GM18508 (cell line): ENCODE results near the gene C1QA.

Source experiments
- ATAC-seq: cut with Tn5 transposase; IDR thresholded peaks from one replicate; pipeline ENCODE4 v1.9.1; 2021; ENCODE audit warnings: moderate number of reproducible peaks; ENCODE audit not compliant: insufficient read depth, unreplicated experiment

C1QA gene

GRCh38 chr1:22611530-22611947 lies 24.9 kb upstream of the C1QA start:
- no peak for ATAC-seq

- no peak for ATAC-seq
Measured at GRCh38 chr1:22612671-22613571, 23.5 kb upstream of the C1QA start.

GRCh38 chr1:22613572-22613918 lies 22.9 kb upstream of the C1QA start:
- ATAC-seq, result no peak

DNA sequence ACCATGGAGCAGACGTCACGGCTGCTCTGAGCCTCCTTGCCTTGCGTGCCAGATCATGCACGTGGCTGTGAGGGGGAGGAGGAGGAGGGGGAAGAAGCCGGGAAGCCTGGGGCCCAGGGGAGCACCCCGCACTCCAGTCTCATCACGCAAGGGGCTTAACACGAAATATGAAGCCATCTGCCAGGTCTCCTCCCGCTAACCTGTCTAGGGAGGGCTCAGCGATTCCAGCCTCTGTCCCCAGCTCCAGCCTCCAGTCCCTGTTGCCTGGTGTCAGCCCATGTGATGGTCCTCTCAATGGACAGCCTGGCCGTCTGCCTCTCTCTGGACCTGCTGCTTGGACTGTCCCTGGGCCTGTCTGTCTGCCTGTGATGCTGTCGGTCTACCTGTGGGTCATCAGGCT lies 22.5 kb upstream of the C1QA start:
- ATAC-seq, result no peak

- no peak for ATAC-seq
Measured at GRCh38 chr1:22615886-22616285, 20.5 kb upstream of the C1QA start.

DNA sequence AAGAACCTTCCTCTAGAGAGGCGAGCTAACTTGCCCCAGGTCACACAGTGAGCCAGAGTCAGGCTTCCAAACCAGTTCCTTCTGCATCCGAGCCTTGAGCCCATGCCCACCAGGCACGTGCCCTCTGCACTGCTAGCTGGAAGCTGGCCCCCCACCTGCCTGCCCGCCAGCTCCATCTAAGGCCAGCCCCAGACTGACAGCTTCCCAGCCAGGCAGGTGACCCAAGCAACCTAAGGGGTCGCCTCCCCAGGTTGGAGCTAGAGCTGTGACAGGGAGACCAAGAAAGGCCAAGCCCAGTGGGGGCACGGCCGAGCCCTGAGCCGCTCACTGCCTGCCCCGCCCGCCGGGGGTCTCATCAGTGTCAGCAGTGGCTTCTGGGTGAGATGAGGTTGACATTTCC lies 19.9 kb upstream of the C1QA start:
- ATAC-seq, result no peak

DNA sequence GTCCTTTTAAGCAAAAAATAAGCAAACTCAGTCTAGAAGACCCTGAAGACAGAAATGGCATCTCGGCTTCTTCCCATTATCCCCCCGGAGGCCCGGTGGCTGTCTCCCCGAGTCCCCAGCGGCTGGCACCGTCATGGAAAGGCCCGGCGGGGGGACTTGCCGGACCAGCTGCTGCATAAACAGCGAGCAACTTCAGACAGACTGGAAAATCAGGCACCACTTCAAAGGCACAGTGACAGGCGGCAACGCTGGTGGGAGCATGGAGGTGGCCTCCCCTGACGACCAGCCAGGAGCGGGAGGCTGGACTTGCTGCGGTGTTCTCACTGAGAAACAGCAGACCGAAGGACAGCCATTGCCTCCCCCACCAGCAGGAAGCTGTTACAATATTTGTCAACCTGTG lies 18.4 kb upstream of the C1QA start:
- no peak for ATAC-seq

- no peak for ATAC-seq
Measured at GRCh38 chr1:22619252-22619651, 17.2 kb upstream of the C1QA start.

DNA sequence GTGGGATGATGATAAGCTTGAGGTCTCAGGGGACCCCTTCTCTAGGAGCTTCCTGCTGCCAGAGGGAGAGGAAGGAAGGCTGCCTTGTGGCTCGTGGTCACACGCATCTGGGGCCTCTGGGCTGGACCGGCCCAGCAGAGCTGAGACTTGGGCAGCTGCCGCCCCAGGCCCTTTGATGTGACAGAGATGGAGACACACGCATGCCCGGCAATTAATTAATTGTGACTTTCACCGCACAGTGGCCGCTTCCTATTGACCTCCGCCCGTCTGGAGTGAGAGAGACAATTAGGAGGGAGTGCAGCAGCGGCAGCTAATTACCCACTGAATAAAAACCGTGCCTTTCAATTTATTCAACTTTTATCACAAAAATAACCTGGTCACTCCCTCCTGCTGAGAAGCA lies 16.6 kb upstream of the C1QA start:
- no peak for ATAC-seq

DNA sequence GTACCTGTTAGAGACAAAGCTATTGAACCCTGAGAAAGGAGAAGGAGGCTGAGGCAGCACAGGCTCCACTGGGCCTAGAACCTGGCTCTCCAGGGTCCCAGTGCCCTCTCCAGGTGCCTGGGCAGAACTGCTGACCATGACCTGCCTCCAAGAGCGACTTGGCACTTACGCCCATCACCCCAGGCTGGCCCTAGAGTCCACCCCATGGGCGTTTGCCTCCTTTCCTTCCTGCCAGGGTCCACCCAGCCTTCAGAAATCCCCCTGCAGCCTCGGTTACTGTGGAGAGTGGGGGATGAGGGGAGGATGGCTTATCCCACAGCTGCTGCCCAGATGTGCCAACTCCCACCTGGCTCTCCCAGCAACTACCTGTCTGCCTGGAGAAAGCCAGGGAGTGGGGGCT lies 14.7 kb upstream of the C1QA start:
- ATAC-seq, result no peak

DNA sequence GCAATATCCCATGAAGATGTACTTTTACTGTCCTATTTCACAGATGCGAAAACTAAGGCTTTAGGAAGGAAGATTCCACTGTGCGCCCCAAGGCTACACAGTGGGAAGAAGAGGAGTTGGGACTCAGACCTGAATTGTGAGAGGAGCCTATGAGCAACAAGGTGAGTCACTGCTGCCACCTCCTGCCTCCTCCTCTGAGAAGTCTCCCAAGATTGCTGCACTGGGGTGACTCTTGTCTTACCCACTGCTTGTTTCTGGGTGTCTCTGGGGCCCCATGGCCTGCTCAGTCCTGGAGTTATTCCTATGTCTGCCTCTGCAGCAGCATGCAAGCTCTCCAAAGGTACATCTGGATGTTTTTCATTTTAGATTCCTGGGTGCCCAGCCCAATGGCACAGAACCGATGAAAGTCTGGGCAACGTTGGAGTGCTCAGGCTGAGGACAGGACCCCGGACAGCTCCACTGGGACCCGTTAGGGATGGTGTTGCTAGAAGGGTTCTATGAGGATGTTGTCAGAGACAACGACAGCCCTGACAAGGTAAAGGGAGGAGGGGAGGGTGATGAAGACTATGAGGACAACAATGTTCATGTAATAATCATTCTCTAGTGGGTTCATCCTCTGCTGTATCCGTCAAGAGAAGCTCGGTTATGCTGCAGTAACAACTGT lies 11.0 kb upstream of the C1QA start:
- ATAC-seq, result no peak

- no peak for ATAC-seq
Measured at GRCh38 chr1:22626237-22627157, 9.9 kb upstream of the C1QA start.

DNA sequence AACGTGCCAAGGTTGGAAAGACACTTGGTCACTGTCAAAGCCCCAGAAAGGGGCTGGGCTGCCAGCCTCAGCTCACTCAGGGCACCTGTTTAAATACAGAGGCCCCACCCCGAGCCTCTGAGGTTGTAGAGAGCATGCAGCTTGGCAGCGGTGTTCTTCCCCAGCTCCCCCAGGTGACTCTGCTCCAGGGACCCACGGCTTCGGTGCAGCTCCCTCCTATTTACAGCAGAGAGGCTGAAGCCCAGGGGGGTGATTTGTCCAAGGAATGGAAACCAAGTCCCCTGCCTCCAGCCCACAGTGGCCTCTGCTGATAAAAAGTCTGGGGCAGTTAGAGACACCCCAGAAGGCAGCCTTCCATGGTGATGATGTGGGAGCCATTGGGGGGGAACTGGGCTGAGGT lies 9.1 kb upstream of the C1QA start:
- no peak for ATAC-seq

DNA sequence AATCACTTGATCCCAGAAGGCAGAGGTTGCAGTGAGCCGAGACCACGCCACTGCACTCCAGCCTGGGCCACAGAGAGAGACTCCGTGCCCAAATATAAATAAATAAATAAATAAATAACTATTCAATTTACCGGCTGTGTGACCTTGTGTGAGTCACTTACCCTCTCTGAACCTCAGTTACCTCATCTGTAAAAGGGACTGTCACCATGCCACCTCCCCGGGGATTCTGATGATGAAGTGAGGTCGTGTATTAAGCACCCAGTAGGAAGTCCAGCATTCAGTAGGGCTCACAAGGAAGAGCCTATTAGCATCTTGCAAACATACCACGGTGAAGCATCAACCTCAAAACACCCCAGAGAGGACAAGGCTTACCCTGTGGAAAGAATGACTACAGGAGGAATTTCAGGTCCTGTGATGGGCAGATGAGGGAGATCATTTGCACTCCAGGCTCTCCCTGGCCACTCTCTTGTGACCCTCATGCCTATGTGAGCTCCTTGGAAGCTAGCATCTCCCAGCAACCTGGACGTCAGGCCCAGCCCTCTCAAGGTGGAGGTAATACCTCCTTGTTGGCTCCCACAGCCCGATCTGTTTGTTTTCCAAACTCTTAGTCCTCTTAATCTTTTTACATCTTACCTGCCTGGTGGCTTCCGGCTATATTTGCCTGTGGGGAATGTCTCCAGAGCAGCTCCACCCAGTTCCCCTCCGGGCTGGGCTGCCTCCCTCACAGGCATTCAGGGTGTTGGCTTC lies 7.6 kb upstream of the C1QA start:
- ATAC-seq, result no peak

DNA sequence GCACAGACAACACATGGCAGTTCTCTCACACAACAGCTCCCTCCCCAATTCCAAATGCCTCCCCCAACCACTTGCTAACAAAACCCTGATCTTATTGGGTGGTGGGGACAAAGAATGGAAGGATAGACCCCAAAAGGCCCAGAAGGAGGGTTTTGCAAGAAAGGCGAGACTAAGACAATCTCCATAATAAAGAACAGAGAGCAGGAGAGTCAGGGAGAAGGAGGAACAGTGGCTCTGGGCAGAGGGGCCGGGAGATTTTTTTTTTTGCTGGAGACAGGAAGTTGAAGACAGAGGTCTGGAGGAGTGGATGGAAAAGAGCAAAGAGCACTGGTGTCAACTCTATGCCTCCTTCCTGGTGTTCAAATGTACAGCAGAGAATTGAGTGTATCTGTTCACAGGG lies 6.5 kb upstream of the C1QA start:
- ATAC-seq, result no peak

DNA sequence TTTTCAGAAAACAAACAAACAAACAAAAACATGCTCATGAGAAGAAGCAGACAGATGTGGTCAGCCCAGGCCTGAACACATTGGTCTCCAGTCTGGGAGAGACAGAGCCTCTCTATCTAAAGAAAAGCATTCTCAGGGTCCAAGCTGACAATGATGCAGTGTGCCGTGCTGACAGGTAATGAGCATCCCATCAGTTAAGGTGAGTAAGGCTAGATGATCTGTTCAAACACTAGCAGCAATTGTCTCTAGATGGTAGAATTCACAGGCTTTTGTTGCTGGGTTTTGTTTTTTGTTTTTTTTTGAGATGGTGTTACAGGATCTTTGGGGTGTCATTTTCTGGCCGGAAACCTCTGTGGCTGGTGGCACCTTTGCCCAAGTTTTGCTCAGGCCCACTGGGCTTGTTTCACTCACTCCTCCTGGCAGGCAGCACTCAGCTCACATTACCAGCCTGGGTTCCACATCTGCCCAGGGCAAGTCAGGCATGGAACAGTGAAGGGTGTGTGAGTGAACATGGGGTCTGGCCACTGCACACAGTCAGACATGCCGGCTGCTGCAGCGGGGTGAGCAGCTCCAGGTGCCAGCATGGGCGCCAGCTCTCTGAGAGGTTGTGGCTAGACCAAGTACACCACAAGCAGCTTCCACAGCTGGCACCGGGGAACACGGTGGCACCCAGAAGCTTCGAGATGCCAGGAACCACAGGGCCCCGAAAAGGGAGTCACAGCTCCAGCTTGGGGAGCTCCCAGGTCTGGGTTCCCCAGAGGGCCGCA lies 2.5 kb upstream of the C1QA start:
- ATAC-seq, result no peak

DNA sequence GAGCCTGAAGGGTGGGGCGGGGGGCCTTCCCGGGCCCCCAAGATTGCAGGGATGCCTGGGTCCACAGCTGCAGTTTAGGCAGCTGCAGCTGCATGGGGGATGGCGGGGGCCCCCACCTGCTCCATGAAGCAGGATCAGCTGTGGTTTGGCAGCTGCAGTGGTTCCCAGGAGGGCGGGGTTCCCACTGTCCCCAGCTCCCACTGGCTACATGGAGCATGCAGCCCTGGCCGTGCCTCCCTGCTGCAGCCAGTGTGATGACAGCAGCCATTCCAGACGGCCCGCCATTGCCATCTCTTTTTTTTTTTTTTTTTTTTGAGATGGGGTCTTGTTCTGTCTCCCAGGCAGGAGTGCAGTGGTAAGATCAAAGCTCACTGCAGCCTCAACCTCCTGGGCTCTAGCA lies 992 bp upstream of the C1QA start:
- ATAC-seq, result no peak

DNA sequence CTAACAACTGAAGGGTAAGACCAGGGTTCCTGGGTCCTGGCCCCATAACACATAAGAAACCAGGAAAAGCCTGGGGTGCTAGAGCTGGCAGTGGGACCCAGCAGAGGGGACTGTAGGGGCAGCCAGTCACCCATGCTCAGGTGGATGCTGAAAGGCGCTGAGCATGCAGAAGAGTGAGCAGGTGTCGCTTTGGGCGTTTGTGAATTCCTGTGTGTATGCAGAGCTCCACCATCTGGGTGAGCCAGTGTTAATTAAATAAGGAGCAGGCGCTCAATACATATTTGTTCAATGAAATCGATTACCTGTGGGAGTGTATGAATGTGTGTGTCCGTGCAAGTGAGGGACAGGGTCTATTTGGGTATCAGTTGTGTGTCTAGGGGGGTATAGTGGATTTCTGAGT lies 499 bp downstream of the C1QA start:
- ATAC-seq, result no peak

GRCh38 chr1:22637907-22638445 lies 1.5 kb downstream of the C1QA start:
- no peak for ATAC-seq
